HK-2 (cell line): ENCODE results near the gene ARMH4.
A peak's percentile ranks its signal among the peaks of the same experiment; 100 is the strongest.

Experiments
- DNase-seq: peaks from one replicate; pipeline ENCODE4 v3.0.0-alpha.2; 2018; ENCODE audit not compliant: unreplicated experiment

The ARMH4 gene, protein sequence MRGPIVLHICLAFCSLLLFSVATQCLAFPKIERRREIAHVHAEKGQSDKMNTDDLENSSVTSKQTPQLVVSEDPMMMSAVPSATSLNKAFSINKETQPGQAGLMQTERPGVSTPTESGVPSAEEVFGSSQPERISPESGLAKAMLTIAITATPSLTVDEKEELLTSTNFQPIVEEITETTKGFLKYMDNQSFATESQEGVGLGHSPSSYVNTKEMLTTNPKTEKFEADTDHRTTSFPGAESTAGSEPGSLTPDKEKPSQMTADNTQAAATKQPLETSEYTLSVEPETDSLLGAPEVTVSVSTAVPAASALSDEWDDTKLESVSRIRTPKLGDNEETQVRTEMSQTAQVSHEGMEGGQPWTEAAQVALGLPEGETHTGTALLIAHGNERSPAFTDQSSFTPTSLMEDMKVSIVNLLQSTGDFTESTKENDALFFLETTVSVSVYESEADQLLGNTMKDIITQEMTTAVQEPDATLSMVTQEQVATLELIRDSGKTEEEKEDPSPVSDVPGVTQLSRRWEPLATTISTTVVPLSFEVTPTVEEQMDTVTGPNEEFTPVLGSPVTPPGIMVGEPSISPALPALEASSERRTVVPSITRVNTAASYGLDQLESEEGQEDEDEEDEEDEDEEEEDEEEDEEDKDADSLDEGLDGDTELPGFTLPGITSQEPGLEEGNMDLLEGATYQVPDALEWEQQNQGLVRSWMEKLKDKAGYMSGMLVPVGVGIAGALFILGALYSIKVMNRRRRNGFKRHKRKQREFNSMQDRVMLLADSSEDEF

GRCh38 chr14:58152014-58152857 is at the start of gene ARMH4:
Gene ARMH4, minus strand, starts transcription at chr14:58152213. Its CDS starts 12,855 bp downstream, at chr14:58139358.
- DNase-seq: peak; percentile 77

DNA sequence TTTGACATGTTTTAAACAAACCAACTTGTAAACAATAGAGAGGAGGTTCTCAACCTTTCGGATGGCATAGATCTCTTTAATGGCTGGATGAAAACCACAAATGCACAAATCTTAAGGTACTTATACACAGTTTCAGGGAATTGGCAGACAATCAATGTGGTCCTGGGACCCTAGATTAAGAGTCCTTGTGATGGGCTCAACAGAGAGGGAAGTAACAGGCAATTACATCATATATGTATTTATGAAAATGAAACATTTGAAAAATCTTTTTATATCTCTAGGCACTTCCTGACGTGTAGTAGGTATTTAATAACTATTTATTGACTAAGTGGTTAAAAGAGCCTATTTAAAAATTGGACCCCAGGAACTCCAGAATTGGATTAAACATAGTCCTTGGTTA is 48.8 kb upstream of the ARMH4 start:
- no peak for DNase-seq

- no peak for DNase-seq
Measured at GRCh38 chr14:58200480-58200841, 48.4 kb upstream of the ARMH4 start.

- DNase-seq: peak; percentile 87
Measured at GRCh38 chr14:58199726-58200479, 47.9 kb upstream of the ARMH4 start, which contains the start of gene ACTR10. Gene ACTR10, plus strand, starts transcription at chr14:58200149. Its CDS starts 69 bp downstream, at chr14:58200218.

DNA sequence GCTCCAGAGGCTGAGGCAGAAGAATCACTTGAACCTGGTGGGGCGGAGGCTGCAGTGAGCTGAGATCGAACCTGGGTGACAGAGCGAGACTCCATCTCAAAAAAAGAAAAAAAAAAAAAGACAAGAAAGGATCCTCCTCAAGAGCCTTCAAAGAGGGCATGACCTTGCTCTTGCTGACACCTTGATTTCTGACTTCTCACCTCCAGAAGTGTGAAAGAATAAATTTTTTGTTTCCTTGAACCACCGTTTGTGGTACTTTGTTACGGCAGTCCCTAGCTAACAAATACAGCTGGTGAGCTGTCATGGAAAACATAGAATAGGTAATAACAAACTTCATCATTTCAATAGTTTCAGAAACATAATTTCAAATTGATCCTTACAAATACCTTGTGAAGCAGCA is 46.1 kb upstream of the ARMH4 start:
- DNase-seq: no peak

- DNase-seq: no peak
Measured at GRCh38 chr14:58196198-58196597, 44.2 kb upstream of the ARMH4 start.

GRCh38 chr14:58193542-58193941 is 41.5 kb upstream of the ARMH4 start:
- no peak for DNase-seq

- DNase-seq: no peak
Measured at GRCh38 chr14:58191763-58192601, 40.0 kb upstream of the ARMH4 start.

- DNase-seq: no peak
Measured at GRCh38 chr14:58189176-58189575, 37.2 kb upstream of the ARMH4 start.

- DNase-seq: no peak
Measured at GRCh38 chr14:58177125-58177524, 25.1 kb upstream of the ARMH4 start.

DNA sequence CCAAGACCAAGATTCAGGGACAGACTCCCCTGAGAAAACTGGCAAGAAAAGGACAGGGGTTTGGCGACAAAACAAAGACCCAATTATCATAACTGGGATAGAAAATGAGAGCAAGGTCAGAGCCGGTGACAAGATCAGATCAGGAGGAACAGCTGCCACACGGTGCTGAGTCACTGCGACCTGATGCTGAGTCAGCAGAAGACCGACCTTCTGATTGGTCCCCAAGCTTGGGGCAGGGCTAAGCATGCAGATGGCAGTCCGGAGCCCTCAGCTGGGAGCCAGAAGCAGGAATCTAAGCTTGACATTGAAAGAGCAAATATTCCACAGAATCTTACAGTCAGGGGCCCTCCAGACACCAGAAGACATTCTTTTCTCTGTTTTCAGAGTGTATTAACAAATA is 19.1 kb upstream of the ARMH4 start:
- DNase-seq: peak; percentile 86

- DNase-seq: no peak
Measured at GRCh38 chr14:58167891-58168290, 15.9 kb upstream of the ARMH4 start.

GRCh38 chr14:58167057-58167456 is 15.0 kb upstream of the ARMH4 start:
- no peak for DNase-seq

DNA sequence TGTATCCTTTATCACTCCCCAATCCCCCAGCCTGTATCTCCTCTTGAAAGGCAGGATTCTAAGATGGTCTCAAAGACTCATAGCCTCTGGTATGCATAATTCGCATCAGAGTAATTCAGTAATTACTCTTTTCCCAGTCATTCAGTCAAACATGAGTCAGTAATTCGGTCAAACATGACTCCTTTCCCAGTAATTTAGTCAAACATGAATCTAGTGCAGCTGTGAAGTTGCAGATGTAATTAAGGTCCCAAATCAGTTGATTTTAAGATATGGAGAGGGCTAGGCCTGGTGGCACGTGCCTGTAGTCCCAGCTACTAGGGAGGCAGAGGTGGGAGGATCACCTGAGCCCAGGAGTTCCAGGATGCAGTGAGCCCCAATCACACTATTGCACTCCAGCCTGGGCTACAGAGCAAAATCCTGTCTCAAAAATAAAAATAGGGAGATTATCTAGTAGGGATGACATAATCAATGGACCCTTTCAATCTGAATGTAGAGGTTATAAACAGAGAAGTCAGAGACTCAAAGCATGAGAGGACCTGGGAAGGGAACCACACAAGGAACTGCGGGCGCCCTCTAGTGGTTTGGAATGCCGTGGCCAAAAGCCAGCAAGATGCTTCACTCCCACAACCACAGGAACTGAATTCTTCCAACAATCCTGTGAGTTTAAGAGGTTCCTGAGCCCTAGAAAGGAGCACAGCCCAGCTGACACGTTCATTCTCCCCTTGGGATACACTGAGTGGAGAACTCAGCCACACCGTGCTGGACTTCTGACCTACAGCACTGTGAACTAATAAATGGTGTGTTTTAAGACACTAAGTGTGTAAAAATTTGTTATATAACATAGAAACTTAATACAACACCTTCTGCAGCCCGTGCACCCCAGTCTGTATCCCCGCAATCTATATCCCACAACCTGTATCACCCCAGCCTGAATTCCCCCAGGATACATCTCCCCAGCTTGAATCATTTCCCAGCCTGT is 14.3 kb upstream of the ARMH4 start:
- peak; percentile 81 for DNase-seq

GRCh38 chr14:58160561-58160960 is 8.5 kb upstream of the ARMH4 start:
- DNase-seq: no peak

DNA sequence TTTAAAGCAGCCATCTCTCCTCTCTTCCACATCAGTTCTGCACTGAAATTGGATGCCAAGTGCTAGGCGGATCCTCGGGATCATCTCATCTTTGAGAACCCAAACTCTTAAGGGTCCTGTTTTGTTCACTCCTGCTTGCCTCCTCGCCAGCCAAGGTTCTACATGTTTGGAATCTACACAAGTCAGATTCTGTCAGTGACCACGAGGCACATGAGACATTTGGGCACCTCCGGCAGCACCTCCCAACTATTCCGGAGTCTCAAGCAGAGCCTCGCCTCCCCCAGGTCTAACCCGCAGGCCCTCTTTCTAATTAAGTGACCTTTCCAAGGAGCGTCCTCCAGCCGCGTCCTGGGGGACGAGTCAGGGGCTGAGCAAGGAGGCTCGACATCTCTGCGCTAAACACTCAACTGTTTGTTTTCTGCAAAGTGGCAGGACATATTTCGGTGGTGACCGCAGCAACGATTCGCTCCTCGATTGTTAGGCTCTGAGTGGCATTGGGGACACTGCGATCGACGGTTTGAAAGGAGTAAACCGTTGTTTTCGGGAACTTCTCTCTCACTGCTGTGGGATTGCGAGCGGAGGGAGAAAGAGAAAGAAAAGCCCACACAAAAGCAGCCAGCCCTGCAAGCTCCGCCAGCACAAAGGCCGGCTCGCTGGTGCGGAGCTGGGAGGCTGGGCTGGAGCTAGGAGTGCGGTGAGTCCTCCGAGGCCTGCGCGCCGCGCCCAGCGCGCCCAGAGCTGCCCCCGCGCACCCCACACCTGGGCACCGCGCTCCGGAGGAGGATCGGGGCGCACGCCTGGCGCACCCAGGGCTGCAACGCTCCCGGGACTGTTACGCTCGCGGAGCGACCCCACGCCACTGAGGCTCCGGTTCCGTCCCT is 640 bp downstream of the ARMH4 start:
- peak; percentile 36 for DNase-seq

DNA sequence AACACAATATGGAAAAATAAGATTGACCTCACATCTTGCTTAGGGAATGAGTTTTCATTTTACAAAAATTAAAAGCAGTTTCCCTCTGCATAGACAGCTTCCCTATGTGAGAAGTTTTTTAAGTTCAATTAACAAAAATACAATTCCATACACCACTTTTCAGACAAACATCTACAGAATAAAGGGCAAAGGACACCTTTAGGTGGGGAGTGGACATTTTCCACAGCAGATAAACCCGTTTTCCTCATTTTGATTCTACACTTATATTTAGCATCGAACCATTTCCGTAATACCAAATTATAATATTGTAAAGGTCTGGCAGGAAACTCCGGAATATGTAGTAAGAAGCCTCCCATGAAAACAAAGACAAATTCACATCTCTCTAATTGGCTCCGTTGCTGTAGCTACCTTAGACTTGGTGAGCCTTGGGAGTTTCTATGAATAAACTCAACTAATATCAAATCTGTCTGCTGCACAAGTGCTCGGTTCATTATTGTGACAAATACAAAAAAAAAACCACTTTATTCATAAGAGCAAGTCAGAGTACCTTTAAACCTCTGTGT is 1.7 kb downstream of the ARMH4 start:
- no peak for DNase-seq

DNA sequence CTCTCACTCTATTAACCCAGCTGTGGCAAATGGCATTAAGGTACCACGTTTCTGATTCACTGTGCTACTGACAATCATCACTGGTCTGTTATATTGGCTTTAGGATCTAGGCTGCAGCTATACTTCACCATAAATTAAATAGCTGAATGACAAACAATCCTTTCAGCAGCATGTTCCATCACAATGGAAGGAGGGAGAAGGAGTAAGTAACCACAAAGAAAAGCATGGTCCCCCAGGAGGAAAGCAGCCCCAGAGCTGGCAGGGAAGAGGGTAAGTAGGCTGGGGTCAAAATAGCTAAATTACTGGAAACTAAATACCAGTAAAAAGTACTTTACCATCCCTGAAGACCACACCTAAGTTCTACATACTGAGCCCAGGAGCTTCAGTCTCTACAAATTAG is 2.8 kb downstream of the ARMH4 start:
- no peak for DNase-seq
